Gastroesophageal sphincter (tissue), 3 donors: Measurements from ENCODE around the gene SLC18A3.

Experiments used
- CTCF ChIP-seq, 4 experiments: fragments of 200-600 bp in 2 of 4; fragments of 450-650 bp in 2 of 4; sonication (generic) in 1 of 4; IDR thresholded peaks; one replicate each; pipeline ENCODE4 v1.5.1; 2017 to 2019; ENCODE audit warnings: antibody characterized with exemption in 4 of 4, mild to moderate bottlenecking in 2 of 4, moderate library complexity in 2 of 4
- EP300 ChIP-seq: sonication (generic); formaldehyde crosslinking; IDR thresholded peaks from one replicate; pipeline ENCODE4 v1.6.1; 2017; ENCODE audit warnings: antibody characterized with exemption, mild to moderate bottlenecking
- POLR2A ChIP-seq, 2 donors: fragments of 450-650 bp; IDR thresholded peaks; one replicate each; pipeline ENCODE4 v1.6.1; 2017; ENCODE audit warnings: antibody characterized with exemption in 2 of 2, mild to moderate bottlenecking in 2 of 2, moderate library complexity in 1 of 2

GRCh38 chr10:49624629-49625028 is 14.5 kb downstream of the SLC18A3 start:
- TF ChIP-seq POLR2A (IDR thresholded peaks at IDR 0.05) (no peak), CTCF (IDR thresholded peaks at IDR 0.05) (no peak), EP300 (no peak)
